Chondrocyte (in vitro differentiated cells): ENCODE data around the gene DCLK3. TPM values are rescaled to one million over a fixed set of nuclear protein-coding genes. Genes with fewer than 3 reads are reported as not detected.

Experiments used
- DNase-seq: peaks from one replicate; pipeline ENCODE4 v3.0.0; 2021; ENCODE audit warnings: mixed read lengths, low spot score
- H3K27ac Mint-ChIP-seq: one replicate; pipeline ENCODE4 v1.8.0; 2021; ENCODE audit warnings: mild to moderate bottlenecking, moderate library complexity, mixed read lengths; ENCODE audit not compliant: unreplicated experiment
- H3K27me3 Mint-ChIP-seq: 2 replicates; pipeline ENCODE4 v1.8.0; 2021; ENCODE audit warnings: low read depth, mixed read lengths
- H3K36me3 Mint-ChIP-seq: 2 replicates; pipeline ENCODE4 v1.8.0; 2021; ENCODE audit warnings: low read depth, mixed read lengths
- H3K4me1 Mint-ChIP-seq: 2 replicates; pipeline ENCODE4 v1.8.0; 2021; ENCODE audit warnings: low read depth, mild to moderate bottlenecking, mixed read lengths
- H3K4me3 Mint-ChIP-seq: one replicate; pipeline ENCODE4 v1.8.0; 2021; ENCODE audit warnings: mild to moderate bottlenecking, moderate library complexity, mixed read lengths; ENCODE audit not compliant: unreplicated experiment
- H3K9me3 Mint-ChIP-seq: 2 replicates; pipeline ENCODE4 v1.8.0; 2021; ENCODE audit warnings: low read depth, mixed read lengths
- total RNA-seq: library from RNA; stranded (reverse); gene quantifications from 3 replicates; pipeline ENCODE4 v1.2.1, GENCODE V29; 2021
- TF ChIP-seq, protein P1 (sequence below): fragments of 200-600 bp; sonication (generic); IDR thresholded peaks from 2 replicates; pipeline ENCODE4 v1.5.0; 2021; ENCODE audit warnings: antibody characterized with exemption, mild to moderate bottlenecking, moderate library complexity

Gene DCLK3
- total RNA-seq, 1 donor from 2014 or later = not detected

DNA sequence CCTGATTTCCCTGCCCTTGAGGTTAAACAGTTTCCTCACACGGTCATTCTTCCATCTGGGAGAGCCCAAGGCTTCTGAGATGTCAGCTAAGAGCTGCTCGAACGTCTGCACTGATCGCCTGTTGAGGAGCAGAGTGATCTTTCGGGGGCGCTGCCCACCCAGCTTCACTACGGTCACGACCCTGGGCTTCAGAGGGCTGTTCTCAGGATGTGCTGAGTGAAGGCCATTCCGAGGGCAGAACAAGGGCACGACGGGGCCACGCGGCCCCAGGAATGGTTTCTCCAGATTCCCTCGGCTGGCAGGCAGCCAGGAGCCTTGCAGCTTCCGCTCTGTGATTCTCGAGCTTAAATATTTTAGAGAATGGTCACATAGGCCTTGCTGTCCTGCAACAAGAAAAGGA lies 25.7 kb downstream of the DCLK3 start:
- TF ChIP-seq, protein P1, sequence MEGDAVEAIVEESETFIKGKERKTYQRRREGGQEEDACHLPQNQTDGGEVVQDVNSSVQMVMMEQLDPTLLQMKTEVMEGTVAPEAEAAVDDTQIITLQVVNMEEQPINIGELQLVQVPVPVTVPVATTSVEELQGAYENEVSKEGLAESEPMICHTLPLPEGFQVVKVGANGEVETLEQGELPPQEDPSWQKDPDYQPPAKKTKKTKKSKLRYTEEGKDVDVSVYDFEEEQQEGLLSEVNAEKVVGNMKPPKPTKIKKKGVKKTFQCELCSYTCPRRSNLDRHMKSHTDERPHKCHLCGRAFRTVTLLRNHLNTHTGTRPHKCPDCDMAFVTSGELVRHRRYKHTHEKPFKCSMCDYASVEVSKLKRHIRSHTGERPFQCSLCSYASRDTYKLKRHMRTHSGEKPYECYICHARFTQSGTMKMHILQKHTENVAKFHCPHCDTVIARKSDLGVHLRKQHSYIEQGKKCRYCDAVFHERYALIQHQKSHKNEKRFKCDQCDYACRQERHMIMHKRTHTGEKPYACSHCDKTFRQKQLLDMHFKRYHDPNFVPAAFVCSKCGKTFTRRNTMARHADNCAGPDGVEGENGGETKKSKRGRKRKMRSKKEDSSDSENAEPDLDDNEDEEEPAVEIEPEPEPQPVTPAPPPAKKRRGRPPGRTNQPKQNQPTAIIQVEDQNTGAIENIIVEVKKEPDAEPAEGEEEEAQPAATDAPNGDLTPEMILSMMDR = no peak
- H3K4me3 Mint-ChIP-seq = no peak overlapping the region
- no peak for DNase-seq
- H3K27ac Mint-ChIP-seq = no peak overlapping the region
- H3K27me3 Mint-ChIP-seq = peaks cover 23% of the 10 kb centered on the region
- H3K4me1 Mint-ChIP-seq = no peaks in the 10 kb centered on the region
- H3K36me3 Mint-ChIP-seq = no peaks in the 10 kb centered on the region
- H3K9me3 Mint-ChIP-seq = no peaks in the 10 kb centered on the region

DNA sequence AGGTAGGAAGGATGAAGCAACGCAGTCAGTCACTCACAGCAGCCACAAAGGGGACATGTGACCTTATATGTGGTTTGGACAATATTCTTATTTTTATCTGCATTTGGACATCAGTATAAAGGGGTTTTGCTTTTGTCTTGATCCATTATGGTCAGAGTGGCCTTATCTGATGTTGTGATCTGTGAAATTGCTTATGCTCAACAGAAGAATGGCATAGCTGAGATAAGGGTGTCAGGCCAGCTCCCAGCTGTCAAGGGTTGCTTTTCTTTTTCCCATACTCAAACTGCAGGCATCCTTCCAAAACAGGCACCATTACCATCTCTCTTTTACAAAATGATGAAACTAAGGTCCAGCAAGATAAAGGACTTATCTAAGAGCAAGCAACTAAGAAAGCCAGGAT lies 28.1 kb downstream of the DCLK3 start:
- no peak for DNase-seq
- TF ChIP-seq, protein P1 = no peak
- H3K27ac Mint-ChIP-seq = no peak overlapping the region

DNA sequence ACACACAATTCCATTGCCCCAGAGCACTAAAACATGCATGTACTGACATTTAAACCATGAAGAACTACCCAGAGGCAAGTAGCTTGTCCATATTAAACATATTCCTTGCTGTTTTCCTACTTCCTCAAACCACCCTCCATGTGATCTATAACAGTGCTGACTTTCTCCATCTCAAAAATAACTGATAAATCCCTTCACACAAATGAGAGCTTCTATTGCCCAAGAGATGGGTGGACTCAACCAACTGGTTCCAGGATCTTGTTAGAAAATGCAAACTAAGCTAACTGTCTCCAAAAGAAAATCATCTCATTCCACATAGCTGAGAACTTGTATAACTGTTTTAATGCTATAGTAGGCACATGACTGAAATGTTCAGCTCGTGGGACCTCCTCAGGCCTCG lies 29.6 kb downstream of the DCLK3 start:
- no peak overlapping the region for H3K4me3 Mint-ChIP-seq
- no peak overlapping the region for H3K27ac Mint-ChIP-seq
- peaks cover 3% of the 10 kb centered on the region for H3K4me1 Mint-ChIP-seq
- TF ChIP-seq, protein P1 = no peak
- DNase-seq = no peak
- H3K27me3 Mint-ChIP-seq = peaks cover 3% of the 10 kb centered on the region
- no peaks in the 10 kb centered on the region for H3K9me3 Mint-ChIP-seq
- no peaks in the 10 kb centered on the region for H3K36me3 Mint-ChIP-seq

More for the DNA sequence above, 28.1 kb downstream of the DCLK3 start:
- no peaks in the 10 kb centered on the region for H3K36me3 Mint-ChIP-seq
- peaks cover 7% of the 10 kb centered on the region for H3K27me3 Mint-ChIP-seq
- peaks cover 3% of the 10 kb centered on the region for H3K4me1 Mint-ChIP-seq
- no peaks in the 10 kb centered on the region for H3K9me3 Mint-ChIP-seq
- no peak overlapping the region for H3K4me3 Mint-ChIP-seq

DNA sequence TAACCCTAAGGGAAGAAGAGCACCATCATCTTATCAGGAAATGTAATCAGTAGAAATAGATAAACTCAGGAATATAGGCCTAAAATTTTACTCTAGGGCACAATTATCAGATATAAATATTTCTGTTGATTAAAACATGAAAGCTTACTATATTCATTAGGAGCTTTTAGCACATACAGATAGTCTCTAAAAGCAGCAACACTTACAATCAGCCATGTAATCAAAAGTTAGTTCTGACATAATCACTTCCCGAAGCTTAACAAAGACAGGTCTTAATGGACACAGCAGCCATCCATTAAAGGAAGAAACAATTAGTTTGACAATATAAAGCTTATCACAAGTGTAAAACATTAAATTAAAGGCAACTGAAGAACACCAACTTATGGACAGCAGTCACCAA lies 30.6 kb downstream of the DCLK3 start:
- H3K4me3 Mint-ChIP-seq = no peak overlapping the region
- H3K9me3 Mint-ChIP-seq = no peaks in the 10 kb centered on the region
- H3K4me1 Mint-ChIP-seq = peaks cover 3% of the 10 kb centered on the region
- H3K27me3 Mint-ChIP-seq = peaks cover 7% of the 10 kb centered on the region
- no peak overlapping the region for H3K27ac Mint-ChIP-seq
- no peaks in the 10 kb centered on the region for H3K36me3 Mint-ChIP-seq
- TF ChIP-seq, protein P1 = no peak
- no peak for DNase-seq

DNA sequence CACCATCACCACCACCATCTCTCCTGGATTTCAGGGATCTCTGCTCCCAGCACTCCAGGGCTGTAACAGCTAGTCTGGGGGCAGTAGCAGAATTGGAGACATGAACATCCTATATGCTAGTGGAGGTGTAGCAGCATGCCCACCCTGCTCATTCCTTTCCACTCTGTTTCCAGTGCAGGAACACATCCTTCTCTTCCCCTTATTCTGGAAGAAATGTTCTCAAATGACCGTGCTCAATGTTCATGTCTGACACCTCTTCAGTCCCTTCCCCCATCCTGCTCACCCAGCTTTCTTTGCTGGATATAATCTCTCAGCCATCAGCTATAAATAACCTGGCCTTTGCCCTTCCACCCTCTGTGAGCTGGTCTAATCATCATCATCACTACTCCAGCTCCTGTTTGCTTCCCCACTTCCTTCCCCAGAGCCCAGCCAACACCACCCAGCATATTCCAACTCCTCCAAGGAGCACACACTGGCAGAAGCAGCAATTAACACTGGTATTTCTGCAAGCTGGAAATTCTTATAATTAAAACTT lies 31.1 kb downstream of the DCLK3 start:
- no peak overlapping the region for H3K4me3 Mint-ChIP-seq
- H3K4me1 Mint-ChIP-seq = peaks cover 3% of the 10 kb centered on the region
- no peaks in the 10 kb centered on the region for H3K9me3 Mint-ChIP-seq
- DNase-seq = no peak
- H3K36me3 Mint-ChIP-seq = no peaks in the 10 kb centered on the region
- H3K27ac Mint-ChIP-seq = no peak overlapping the region
- H3K27me3 Mint-ChIP-seq = peaks cover 12% of the 10 kb centered on the region
- TF ChIP-seq, protein P1 = no peak
